K562 (cell line): ENCODE results near the gene TMEM87A. TPM values are rescaled to one million over a fixed set of nuclear protein-coding genes. Genes with fewer than 3 reads are reported as not detected.
A peak's percentile ranks its signal among the peaks of the same experiment; 100 is the strongest.

Experiments
- CEBPG ChIP-seq, 3 experiments: fragments of 200-800 bp in 1 of 3; sonication (Bioruptor generic) in 1 of 3; sonication (generic) in 1 of 3; formaldehyde crosslinking in 1 of 3; IDR thresholded peaks in 2 of 3; conservative IDR thresholded peaks in 1 of 3; 2 replicates each; pipeline versions ENCODE4 v1.6.1 to v1.8.0; 2016 to 2022; ENCODE audit warnings: missing compliant biosample characterization in 2 of 3, missing genetic modification characterization in 2 of 3, mild to moderate bottlenecking in 1 of 3, missing genetic modification reagents in 1 of 3
- HNRNPH1 ChIP-seq: fragments of 200-400 bp; formaldehyde crosslinking; optimal IDR thresholded peaks from 2 replicates; pipeline ENCODE3; 2017; ENCODE audit warnings: low read depth, mild to moderate bottlenecking, low read length, moderate library complexity
- POLR2B ChIP-seq: fragments of 450-650 bp; IDR thresholded peaks from 2 replicates; pipeline ENCODE4 v1.6.1; 2018; ENCODE audit warnings: low read depth; ENCODE audit not compliant: partially characterized antibody
- ZKSCAN1 ChIP-seq: fragments of 150-350 bp; IDR thresholded peaks from 2 replicates; pipeline ENCODE4 v1.6.1; 2016; ENCODE audit warnings: low read depth, low read length
- ZKSCAN3 ChIP-seq: fragments of 250-450 bp; sonication (Bioruptor Pico); IDR thresholded peaks from 2 replicates; pipeline ENCODE4 v1.4.0; 2020
- ZNF124 ChIP-seq: sonication (generic); formaldehyde crosslinking; IDR thresholded peaks from 2 replicates; pipeline ENCODE4 v1.8.1; 2022; ENCODE audit warnings: missing genetic modification reagents
- ZNF584 ChIP-seq: fragments of 200-800 bp; sonication (Bioruptor generic); IDR thresholded peaks from 2 replicates; pipeline ENCODE4 v1.6.1; 2016; ENCODE audit warnings: low read depth, mild to moderate bottlenecking, missing genetic modification characterization, missing compliant biosample characterization
- ZNF668 ChIP-seq: fragments of 250-450 bp; sonication (Bioruptor Pico); IDR thresholded peaks from 2 replicates; pipeline ENCODE4 v1.8.0; 2022; ENCODE audit warnings: mild to moderate bottlenecking, inconsistent platforms
- polyA plus RNA-seq, 8 experiments: library from polyadenylated mRNA; depleted of rRNA in 4 of 8; stranded (reverse) in 5 of 8; unstranded in 3 of 8; fragments of >200 nt; fragmentation: Nextera tagmentation in 2 of 8; fragmentation: Illumina TruSeq in 1 of 8; extraction: Ambion mirVana in 2 of 8; extraction: Trizol in 1 of 8; gene quantifications; 2 replicates each; pipeline versions ENCODE4 v1.2.1 to v1.2.3, GENCODE V29; 2011 to 2014; ENCODE audit warnings: inconsistent platforms in 1 of 8, missing spikeins in 1 of 8
- total RNA-seq, 7 experiments: library from RNA; depleted of rRNA in 6 of 7; stranded (reverse); fragments of >200 nt in 6 of 7; fragmentation: Illumina TruSeq in 2 of 7; extraction: Trizol in 2 of 7; gene quantifications; 2 replicates each; pipeline versions ENCODE4 v1.2.1 to v1.2.3, GENCODE V29; 2011 to 2021; ENCODE audit warnings: low replicate concordance in 1 of 7
- TF ChIP-seq, protein P1 (sequence below), 2 experiments: IDR thresholded peaks in 1 of 2; conservative IDR thresholded peaks in 1 of 2; 2 replicates each; pipeline ENCODE4 v1.6.1; 2016; ENCODE audit warnings: low read depth in 2 of 2, mild to moderate bottlenecking in 1 of 2, missing compliant biosample characterization in 1 of 2, missing genetic modification characterization in 1 of 2, moderate library complexity in 1 of 2
- TF ChIP-seq, protein P2 (sequence below): fragments of 250-450 bp; sonication (Bioruptor Pico); IDR thresholded peaks from 2 replicates; pipeline ENCODE4 v1.8.0; 2021; ENCODE audit warnings: moderate library complexity, mild to moderate bottlenecking, inconsistent platforms
- TF ChIP-seq, protein P3 (sequence below): fragments of 450-650 bp; IDR thresholded peaks from 2 replicates; pipeline ENCODE4 v1.6.1; 2017; ENCODE audit warnings: antibody characterized with exemption, mild to moderate bottlenecking
- TF ChIP-seq, protein P4 (sequence below): fragments of 250-450 bp; sonication (Bioruptor Pico); IDR thresholded peaks from 2 replicates; pipeline ENCODE4 v1.4.0; 2020; ENCODE audit warnings: mild to moderate bottlenecking, moderate library complexity

Gene TMEM87A
- total and polyA plus RNA-seq, 9 of the 15 experiments (the other 6 are each of a cell fraction or from before 2014, with no cell fraction given): 16.6 to 43.3 (median 29.6) TPM

DNA sequence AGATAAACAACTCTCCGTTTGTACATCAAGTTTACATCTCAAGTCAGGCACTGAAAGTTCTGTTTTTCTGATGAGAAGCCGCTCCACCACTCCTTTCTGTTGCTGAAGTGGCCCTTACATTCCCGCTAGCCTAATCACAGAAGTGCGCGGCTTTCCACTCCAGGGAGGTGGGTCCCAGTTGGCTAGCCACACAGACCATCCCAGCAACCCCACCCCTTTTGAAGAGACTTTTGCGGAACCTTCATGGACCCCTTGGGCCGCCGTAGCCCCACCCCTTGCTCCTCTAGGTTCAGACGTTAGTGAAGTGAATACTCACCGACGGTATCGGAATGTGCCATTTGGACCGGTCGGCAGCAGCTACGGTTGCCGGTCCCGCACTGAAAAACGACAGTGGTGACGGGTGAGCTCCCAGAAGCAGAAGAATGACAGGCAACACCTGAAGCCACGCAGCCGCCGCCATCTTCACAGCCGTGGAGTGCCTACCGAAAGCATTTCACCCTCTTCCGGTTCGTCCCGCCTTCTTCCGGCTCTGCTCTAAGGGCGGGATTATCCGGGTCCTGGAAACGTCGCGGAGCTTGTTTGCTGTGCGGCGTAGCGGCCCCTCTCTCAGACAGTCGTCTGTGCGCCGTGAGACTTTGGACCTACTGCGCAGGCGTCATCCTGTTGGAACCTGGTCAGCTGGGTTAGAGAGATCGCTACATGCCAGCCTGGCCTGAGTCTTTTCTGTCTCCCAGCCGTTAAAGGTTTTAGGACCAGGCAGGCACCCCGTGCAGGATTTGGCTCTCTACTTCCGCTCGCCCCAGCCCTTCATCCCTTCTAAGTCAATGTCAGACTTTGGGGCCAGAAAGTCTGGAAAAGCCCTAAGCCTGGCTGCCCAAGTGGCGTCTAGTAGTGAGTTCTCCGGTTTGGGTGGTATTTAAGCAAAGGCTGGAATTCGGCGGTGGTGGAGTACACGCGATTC is at the start of gene TMEM87A, which contains the start of gene GANC (continued):
- TF ChIP-seq, protein P1, sequence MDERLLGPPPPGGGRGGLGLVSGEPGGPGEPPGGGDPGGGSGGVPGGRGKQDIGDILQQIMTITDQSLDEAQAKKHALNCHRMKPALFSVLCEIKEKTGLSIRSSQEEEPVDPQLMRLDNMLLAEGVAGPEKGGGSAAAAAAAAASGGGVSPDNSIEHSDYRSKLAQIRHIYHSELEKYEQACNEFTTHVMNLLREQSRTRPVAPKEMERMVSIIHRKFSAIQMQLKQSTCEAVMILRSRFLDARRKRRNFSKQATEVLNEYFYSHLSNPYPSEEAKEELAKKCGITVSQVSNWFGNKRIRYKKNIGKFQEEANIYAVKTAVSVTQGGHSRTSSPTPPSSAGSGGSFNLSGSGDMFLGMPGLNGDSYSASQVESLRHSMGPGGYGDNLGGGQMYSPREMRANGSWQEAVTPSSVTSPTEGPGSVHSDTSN (CRISPR knock-in tag; IDR thresholded peaks at IDR 0.05; ENCODE audit: low read depth): no peak
- TF ChIP-seq, protein P1 (tag; conservative IDR thresholded peaks at IDR 0.05; ENCODE audit: low read depth): no peak
- peak; percentile 98 for TF ChIP-seq POLR2B
- TF ChIP-seq ZNF584: no peak
- TF ChIP-seq ZKSCAN3 (CRISPR knock-in tag): no peak
- TF ChIP-seq CEBPG (CRISPR knock-in tag; IDR thresholded peaks at IDR 0.05): no peak
- TF ChIP-seq CEBPG (tag; conservative IDR thresholded peaks at IDR 0.05 in 1 of 2, IDR thresholded peaks at IDR 0.05 in 1 of 2): no peak
- TF ChIP-seq, protein P2, sequence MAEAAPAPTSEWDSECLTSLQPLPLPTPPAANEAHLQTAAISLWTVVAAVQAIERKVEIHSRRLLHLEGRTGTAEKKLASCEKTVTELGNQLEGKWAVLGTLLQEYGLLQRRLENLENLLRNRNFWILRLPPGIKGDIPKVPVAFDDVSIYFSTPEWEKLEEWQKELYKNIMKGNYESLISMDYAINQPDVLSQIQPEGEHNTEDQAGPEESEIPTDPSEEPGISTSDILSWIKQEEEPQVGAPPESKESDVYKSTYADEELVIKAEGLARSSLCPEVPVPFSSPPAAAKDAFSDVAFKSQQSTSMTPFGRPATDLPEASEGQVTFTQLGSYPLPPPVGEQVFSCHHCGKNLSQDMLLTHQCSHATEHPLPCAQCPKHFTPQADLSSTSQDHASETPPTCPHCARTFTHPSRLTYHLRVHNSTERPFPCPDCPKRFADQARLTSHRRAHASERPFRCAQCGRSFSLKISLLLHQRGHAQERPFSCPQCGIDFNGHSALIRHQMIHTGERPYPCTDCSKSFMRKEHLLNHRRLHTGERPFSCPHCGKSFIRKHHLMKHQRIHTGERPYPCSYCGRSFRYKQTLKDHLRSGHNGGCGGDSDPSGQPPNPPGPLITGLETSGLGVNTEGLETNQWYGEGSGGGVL: no peak
- no peak for TF ChIP-seq ZNF124 (CRISPR knock-in tag)
- TF ChIP-seq HNRNPH1: no peak
- TF ChIP-seq, protein P3, sequence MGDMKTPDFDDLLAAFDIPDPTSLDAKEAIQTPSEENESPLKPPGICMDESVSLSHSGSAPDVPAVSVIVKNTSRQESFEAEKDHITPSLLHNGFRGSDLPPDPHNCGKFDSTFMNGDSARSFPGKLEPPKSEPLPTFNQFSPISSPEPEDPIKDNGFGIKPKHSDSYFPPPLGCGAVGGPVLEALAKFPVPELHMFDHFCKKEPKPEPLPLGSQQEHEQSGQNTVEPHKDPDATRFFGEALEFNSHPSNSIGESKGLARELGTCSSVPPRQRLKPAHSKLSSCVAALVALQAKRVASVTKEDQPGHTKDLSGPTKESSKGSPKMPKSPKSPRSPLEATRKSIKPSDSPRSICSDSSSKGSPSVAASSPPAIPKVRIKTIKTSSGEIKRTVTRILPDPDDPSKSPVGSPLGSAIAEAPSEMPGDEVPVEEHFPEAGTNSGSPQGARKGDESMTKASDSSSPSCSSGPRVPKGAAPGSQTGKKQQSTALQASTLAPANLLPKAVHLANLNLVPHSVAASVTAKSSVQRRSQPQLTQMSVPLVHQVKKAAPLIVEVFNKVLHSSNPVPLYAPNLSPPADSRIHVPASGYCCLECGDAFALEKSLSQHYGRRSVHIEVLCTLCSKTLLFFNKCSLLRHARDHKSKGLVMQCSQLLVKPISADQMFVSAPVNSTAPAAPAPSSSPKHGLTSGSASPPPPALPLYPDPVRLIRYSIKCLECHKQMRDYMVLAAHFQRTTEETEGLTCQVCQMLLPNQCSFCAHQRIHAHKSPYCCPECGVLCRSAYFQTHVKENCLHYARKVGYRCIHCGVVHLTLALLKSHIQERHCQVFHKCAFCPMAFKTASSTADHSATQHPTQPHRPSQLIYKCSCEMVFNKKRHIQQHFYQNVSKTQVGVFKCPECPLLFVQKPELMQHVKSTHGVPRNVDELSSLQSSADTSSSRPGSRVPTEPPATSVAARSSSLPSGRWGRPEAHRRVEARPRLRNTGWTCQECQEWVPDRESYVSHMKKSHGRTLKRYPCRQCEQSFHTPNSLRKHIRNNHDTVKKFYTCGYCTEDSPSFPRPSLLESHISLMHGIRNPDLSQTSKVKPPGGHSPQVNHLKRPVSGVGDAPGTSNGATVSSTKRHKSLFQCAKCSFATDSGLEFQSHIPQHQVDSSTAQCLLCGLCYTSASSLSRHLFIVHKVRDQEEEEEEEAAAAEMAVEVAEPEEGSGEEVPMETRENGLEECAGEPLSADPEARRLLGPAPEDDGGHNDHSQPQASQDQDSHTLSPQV: no peak
- TF ChIP-seq, protein P4, sequence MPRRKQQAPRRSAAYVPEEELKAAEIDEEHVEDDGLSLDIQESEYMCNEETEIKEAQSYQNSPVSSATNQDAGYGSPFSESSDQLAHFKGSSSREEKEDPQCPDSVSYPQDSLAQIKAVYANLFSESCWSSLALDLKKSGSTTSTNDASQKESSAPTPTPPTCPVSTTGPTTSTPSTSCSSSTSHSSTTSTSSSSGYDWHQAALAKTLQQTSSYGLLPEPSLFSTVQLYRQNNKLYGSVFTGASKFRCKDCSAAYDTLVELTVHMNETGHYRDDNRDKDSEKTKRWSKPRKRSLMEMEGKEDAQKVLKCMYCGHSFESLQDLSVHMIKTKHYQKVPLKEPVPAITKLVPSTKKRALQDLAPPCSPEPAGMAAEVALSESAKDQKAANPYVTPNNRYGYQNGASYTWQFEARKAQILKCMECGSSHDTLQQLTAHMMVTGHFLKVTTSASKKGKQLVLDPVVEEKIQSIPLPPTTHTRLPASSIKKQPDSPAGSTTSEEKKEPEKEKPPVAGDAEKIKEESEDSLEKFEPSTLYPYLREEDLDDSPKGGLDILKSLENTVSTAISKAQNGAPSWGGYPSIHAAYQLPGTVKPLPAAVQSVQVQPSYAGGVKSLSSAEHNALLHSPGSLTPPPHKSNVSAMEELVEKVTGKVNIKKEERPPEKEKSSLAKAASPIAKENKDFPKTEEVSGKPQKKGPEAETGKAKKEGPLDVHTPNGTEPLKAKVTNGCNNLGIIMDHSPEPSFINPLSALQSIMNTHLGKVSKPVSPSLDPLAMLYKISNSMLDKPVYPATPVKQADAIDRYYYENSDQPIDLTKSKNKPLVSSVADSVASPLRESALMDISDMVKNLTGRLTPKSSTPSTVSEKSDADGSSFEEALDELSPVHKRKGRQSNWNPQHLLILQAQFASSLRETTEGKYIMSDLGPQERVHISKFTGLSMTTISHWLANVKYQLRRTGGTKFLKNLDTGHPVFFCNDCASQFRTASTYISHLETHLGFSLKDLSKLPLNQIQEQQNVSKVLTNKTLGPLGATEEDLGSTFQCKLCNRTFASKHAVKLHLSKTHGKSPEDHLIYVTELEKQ (CRISPR knock-in tag): no peak
- no peak for TF ChIP-seq ZNF668
- TF ChIP-seq ZKSCAN1: no peak
